Tibial artery (tissue), 4 donors: ENCODE measurements around the gene RNF157.

ENCODE experiments used
- DNase-seq, 2 donors: peaks; one replicate each; pipeline ENCODE4 v3.0.0-alpha.2; 2019
- H3K27ac ChIP-seq, 2 donors: fragments of 200-600 bp; sonication (generic) in 1 of 2; 1 replicate in 1 of 2; 2 replicates in 1 of 2; pipeline ENCODE4 v1.5.1; 2018 to 2019; ENCODE audit warnings: mild to moderate bottlenecking in 1 of 2
- H3K27me3 ChIP-seq, 2 donors: fragments of 200-600 bp; sonication (generic) in 1 of 2; one replicate each; pipeline versions ENCODE4 v1.5.1 to v1.6.0; 2016 to 2019
- H3K36me3 ChIP-seq, 3 donors: fragments of 200-600 bp; sonication (generic) in 2 of 3; one replicate each; pipeline ENCODE4 v1.5.1; 2016 to 2019; ENCODE audit warnings: mild to moderate bottlenecking in 2 of 3
- H3K4me1 ChIP-seq, 4 donors: fragments of 200-600 bp; sonication (generic) in 2 of 4; 1 replicate in 3 of 4; 2 replicates in 1 of 4; pipeline ENCODE4 v1.5.1; 2016 to 2019
- H3K4me3 ChIP-seq, 2 donors: fragments of 200-600 bp; sonication (generic) in 1 of 2; 1 replicate in 1 of 2; 2 replicates in 1 of 2; pipeline ENCODE4 v1.5.1; 2018 to 2019; ENCODE audit warnings: mild to moderate bottlenecking in 2 of 2
- H3K9me3 ChIP-seq, 3 donors: fragments of 200-600 bp; sonication (generic) in 1 of 3; one replicate each; pipeline ENCODE4 v1.5.1; 2016 to 2019
- CTCF ChIP-seq, 2 experiments: fragments of 200-600 bp in 1 of 2; fragments of 450-650 bp in 1 of 2; IDR thresholded peaks; one replicate each; pipeline ENCODE4 v1.5.1; 2017 to 2019; ENCODE audit warnings: antibody characterized with exemption in 2 of 2, mild to moderate bottlenecking in 1 of 2, moderate library complexity in 1 of 2
- intact Hi-C: fragments of 100-400 bp; cut with DNase I; formaldehyde crosslinking; loops from one replicate; pipeline ENCODE4 v1.15.0; 2023; ENCODE audit warnings: low total_unique reads

Gene RNF157

GRCh38 chr17:76170114-76170513 lies 70.2 kb downstream of the RNF157 start:
- DNase-seq, result no peak
- Histone ChIP-seq H3K4me1 (no peaks in the 10 kb centered on the region), H3K27me3 (peaks cover 0 to 10% of the 10 kb centered on the region in 2 donors), H3K27ac (no peak overlapping the region), H3K36me3 (no peaks in the 10 kb centered on the region), H3K4me3 (no peak overlapping the region), H3K9me3 (no peaks in the 10 kb centered on the region)
- intact Hi-C loops, result no loop called here
- no peak for TF ChIP-seq CTCF (IDR thresholded peaks at IDR 0.05)

- Histone ChIP-seq H3K4me1 (no peaks in the 10 kb centered on the region), H3K27ac (no peak overlapping the region), H3K36me3 (no peaks in the 10 kb centered on the region), H3K9me3 (no peaks in the 10 kb centered on the region), H3K4me3 (no peak overlapping the region), H3K27me3 (peaks cover 0 to 10% of the 10 kb centered on the region in 2 donors)
- intact Hi-C loops, result no loop called here
- DNase-seq, result no peak
- TF ChIP-seq CTCF (IDR thresholded peaks at IDR 0.05), result no peak
These were observed 73.4 kb downstream of the RNF157 start for GRCh38 chr17:76166906-76167305.

- Histone ChIP-seq H3K27ac (no peak overlapping the region), H3K9me3 (no peaks in the 10 kb centered on the region), H3K36me3 (no peaks in the 10 kb centered on the region), H3K4me1 (no peaks in the 10 kb centered on the region), H3K27me3 (peaks cover 0 to 5% of the 10 kb centered on the region in 2 donors), H3K4me3 (no peak overlapping the region)
- intact Hi-C loops, result no loop called here
- no peak for TF ChIP-seq CTCF (IDR thresholded peaks at IDR 0.05)
- DNase-seq, result no peak
These were observed 74.1 kb downstream of the RNF157 start for GRCh38 chr17:76166168-76166567.

- Histone ChIP-seq H3K4me3 (no peak overlapping the region), H3K4me1 (no peaks in the 10 kb centered on the region), H3K27ac (no peak overlapping the region), H3K9me3 (no peaks in the 10 kb centered on the region), H3K27me3 (peaks cover 0 to 3% of the 10 kb centered on the region in 2 donors), H3K36me3 (no peaks in the 10 kb centered on the region)
- intact Hi-C loops, result no loop called here
- no peak for TF ChIP-seq CTCF (IDR thresholded peaks at IDR 0.05)
- DNase-seq, result no peak
These were observed 76.0 kb downstream of the RNF157 start for GRCh38 chr17:76164331-76164730.

- H3K36me3 ChIP-seq, result no peaks in the 10 kb centered on the region
- H3K9me3 ChIP-seq, result no peaks in the 10 kb centered on the region
- intact Hi-C loops, result no loop called here
- H3K27ac ChIP-seq, result no peak overlapping the region
- no peak for DNase-seq
- H3K4me3 ChIP-seq, result no peak overlapping the region
- no peak for TF ChIP-seq CTCF (IDR thresholded peaks at IDR 0.05)
- peaks cover 0 to 3% of the 10 kb centered on the region in 2 donors for H3K27me3 ChIP-seq
- no peaks in the 10 kb centered on the region for H3K4me1 ChIP-seq
These were observed 76.4 kb downstream of the RNF157 start for GRCh38 chr17:76163919-76164318.

GRCh38 chr17:76161619-76162266 lies 78.5 kb downstream of the RNF157 start:
- Histone ChIP-seq H3K9me3 (no peaks in the 10 kb centered on the region), H3K27me3 (peaks cover 0 to 9% of the 10 kb centered on the region in 2 donors), H3K4me1 (no peaks in the 10 kb centered on the region), H3K4me3 (no peak overlapping the region), H3K36me3 (no peaks in the 10 kb centered on the region), H3K27ac (no peak overlapping the region)
- TF ChIP-seq CTCF (IDR thresholded peaks at IDR 0.05), result no peak
- DNase-seq, result no peak
- intact Hi-C loops, result no loop called here
